HepG2 (cell line): ENCODE results near the gene CPNE2. TPM values are rescaled to one million over a fixed set of nuclear protein-coding genes. Genes with fewer than 3 reads are reported as not detected.

ENCODE experiments used
- DZIP1 ChIP-seq: sonication (generic); formaldehyde crosslinking; IDR thresholded peaks from 2 replicates; pipeline ENCODE4 v1.5.0; 2020; ENCODE audit warnings: mild to moderate bottlenecking, missing genetic modification reagents
- FOXC1 ChIP-seq: sonication (generic); formaldehyde crosslinking; IDR thresholded peaks from 2 replicates; pipeline ENCODE4 v1.8.0; 2022; ENCODE audit warnings: mild to moderate bottlenecking, missing genetic modification reagents, borderline replicate concordance
- FOXK1 ChIP-seq: sonication (generic); formaldehyde crosslinking; IDR thresholded peaks from 2 replicates; pipeline ENCODE4 v1.4.0; 2020; ENCODE audit warnings: low read depth, missing genetic modification reagents, borderline replicate concordance
- FOXK2 ChIP-seq: fragments of 450-650 bp; IDR thresholded peaks from 2 replicates; pipeline ENCODE4 v1.6.1; 2016
- GTF2F1 ChIP-seq: fragments of 150-350 bp; IDR thresholded peaks from 2 replicates; pipeline ENCODE4 v1.6.1; 2014; ENCODE audit warnings: low read length
- HIVEP1 ChIP-seq: sonication (generic); formaldehyde crosslinking; IDR thresholded peaks from 2 replicates; pipeline ENCODE4 v1.4.0; 2020; ENCODE audit warnings: mild to moderate bottlenecking, missing genetic modification reagents
- NFE2L1 ChIP-seq: sonication (generic); formaldehyde crosslinking; IDR thresholded peaks from 2 replicates; pipeline ENCODE4 v1.4.0; 2020; ENCODE audit warnings: missing genetic modification reagents, mild to moderate bottlenecking, borderline replicate concordance
- PRDM4 ChIP-seq: sonication (generic); formaldehyde crosslinking; IDR thresholded peaks from 2 replicates; pipeline ENCODE4 v1.9.0; 2021; ENCODE audit warnings: missing genetic modification reagents, borderline replicate concordance
- RAD21 ChIP-seq: fragments of 450-650 bp; formaldehyde crosslinking; IDR thresholded peaks from 2 replicates; pipeline ENCODE4 v1.5.0; 2020; ENCODE audit warnings: mild to moderate bottlenecking
- RARA ChIP-seq: IDR thresholded peaks from 2 replicates; pipeline ENCODE4 v1.6.1; 2016; ENCODE audit warnings: missing genetic modification reagents, missing compliant biosample characterization
- SRSF1 ChIP-seq: fragments of 200-400 bp; formaldehyde crosslinking; optimal IDR thresholded peaks from 2 replicates; pipeline ENCODE3; 2017; ENCODE audit warnings: mild to moderate bottlenecking, low read depth, low read length, moderate library complexity
- SRY ChIP-seq: sonication (generic); formaldehyde crosslinking; IDR thresholded peaks from 2 replicates; pipeline ENCODE4 v1.8.0; 2022; ENCODE audit warnings: mild to moderate bottlenecking, missing genetic modification reagents
- TBX3 ChIP-seq: fragments of 450-650 bp; IDR thresholded peaks from 2 replicates; pipeline ENCODE4 v1.6.1; 2017; ENCODE audit warnings: antibody characterized with exemption, mild to moderate bottlenecking, inconsistent platforms, borderline replicate concordance
- ZNF18 ChIP-seq: sonication (generic); formaldehyde crosslinking; IDR thresholded peaks from 2 replicates; pipeline ENCODE4 v1.8.0; 2022; ENCODE audit warnings: mild to moderate bottlenecking, missing genetic modification reagents; ENCODE audit not compliant: insufficient replicate concordance
- ZNF264 ChIP-seq: sonication (generic); formaldehyde crosslinking; IDR thresholded peaks from 2 replicates; pipeline ENCODE4 v1.4.0; 2020; ENCODE audit warnings: missing genetic modification reagents
- ZNF281 ChIP-seq: sonication (generic); formaldehyde crosslinking; IDR thresholded peaks from 2 replicates; pipeline ENCODE4 v1.4.0; 2020; ENCODE audit warnings: missing genetic modification reagents, borderline replicate concordance
- ZNF354B ChIP-seq: sonication (generic); formaldehyde crosslinking; IDR thresholded peaks from 2 replicates; pipeline ENCODE4 v1.8.0; 2022; ENCODE audit warnings: mild to moderate bottlenecking, missing genetic modification reagents
- ZNF660 ChIP-seq: sonication (generic); formaldehyde crosslinking; IDR thresholded peaks from 2 replicates; pipeline ENCODE4 v1.5.1; 2020; ENCODE audit warnings: mild to moderate bottlenecking, low read depth, missing genetic modification reagents, borderline replicate concordance
- polyA plus RNA-seq, 8 experiments: library from polyadenylated mRNA; depleted of rRNA in 3 of 8; stranded (reverse) in 7 of 8; unstranded in 1 of 8; fragments of >200 nt; fragmentation: Illumina TruSeq in 4 of 8; extraction: Trizol in 4 of 8; gene quantifications; 2 replicates each; pipeline versions ENCODE4 v1.2.1 to v1.2.3, GENCODE V29; 2011 to 2016; ENCODE audit warnings: low read depth in 4 of 8, missing spikeins in 1 of 8, mixed read lengths in 1 of 8; ENCODE audit not compliant: insufficient read depth in 1 of 8
- total RNA-seq, 5 experiments: library from RNA; depleted of rRNA; stranded (reverse); fragments of >200 nt; fragmentation: Illumina TruSeq; extraction: Trizol; gene quantifications; 2 replicates each; pipeline ENCODE4 v1.2.3, GENCODE V29; 2016; ENCODE audit warnings: low read depth in 1 of 5

CPNE2 gene
- total and polyA plus RNA-seq, 2 of the 13 experiments (the other 11 are each of a cell fraction or from before 2014, with no cell fraction given) = 10.6 to 23.3 TPM

GRCh38 chr16:57185945-57186871 is 93.8 kb downstream of the CPNE2 start, which contains the start of the genes PSME3IP1 and RSPRY1 (continued):
- TF ChIP-seq ZNF281 = peak; percentile 60; the same call in 1 of the 2 replicates
- TF ChIP-seq GTF2F1 = peak; percentile 99
- TF ChIP-seq RAD21 (CRISPR knock-in tag) = 0 out of 2 replicates have a peak, but pooled peaks have one; percentile 11
- TF ChIP-seq NFE2L1 (CRISPR knock-in tag) = 0 out of 2 replicates have a peak, but pooled peaks have one; percentile 57
- peak; percentile 64; the same call in 1 of the 2 replicates for TF ChIP-seq FOXK2
- no peak for TF ChIP-seq ZNF264 (CRISPR knock-in tag)
- TF ChIP-seq SRY (CRISPR knock-in tag) = peak; percentile 91
- peak; percentile 21 for TF ChIP-seq ZNF18 (CRISPR knock-in tag)
- TF ChIP-seq FOXK1 (CRISPR knock-in tag) = peak; percentile 67
- TF ChIP-seq ZNF660 (CRISPR knock-in tag) = no peak
- TF ChIP-seq TBX3 = peak; percentile 76
- peak; percentile 41; the same call in 1 of the 2 replicates for TF ChIP-seq ZNF354B (CRISPR knock-in tag)
- TF ChIP-seq FOXC1 (CRISPR knock-in tag) = peak; percentile 19; the same call in 1 of the 2 replicates
- TF ChIP-seq PRDM4 = peak; percentile 49; the same call in 1 of the 2 replicates
- TF ChIP-seq SRSF1 = peak; percentile 98
- peak; percentile 94 for TF ChIP-seq DZIP1
- peak; percentile 71 for TF ChIP-seq HIVEP1 (CRISPR knock-in tag)
- 0 out of 2 replicates have a peak, but pooled peaks have one; percentile 13 for TF ChIP-seq RARA (CRISPR knock-in tag)
